ENCODE data around the gene CD164L2.
"Not testable (repeated sequence)": the region's sequence is repeated elsewhere in the genome, so short reads cannot be mapped to it uniquely, and the experiment has no call there.

Gene CD164L2

GRCh38 chr1:27408151-27408550 is 25.0 kb upstream of the CD164L2 start:
- Histone ChIP-seq H4K20me1 (ENCODE audit: insufficient read depth) (no peaks in the 10 kb centered on the region), H3K4me2 (no peak overlapping the region), H3K36me3 (ENCODE audit: insufficient read depth) (no peaks in the 10 kb centered on the region), H3K79me2 (ENCODE audit: insufficient read depth, low read depth) (no peaks in the 10 kb centered on the region), H3K27me3 (ENCODE audit: insufficient read depth, low read depth) (no peaks in the 10 kb centered on the region), H3K27ac (no peak overlapping the region), H3K4me1 (ENCODE audit: low read depth, poor library complexity, severe bottlenecking) (no peaks in the 10 kb centered on the region), H3K4me3 (IDR thresholded peaks at IDR 0.05; ENCODE audit: insufficient read depth, low read depth, low read length) (no peak overlapping the region), H2AFZ (ENCODE audit: low read depth) (no peak overlapping the region), H3K9ac (no peak overlapping the region)
- TF ChIP-seq CTCF (conservative IDR thresholded peaks at IDR 0.05; ENCODE audit: low read depth, low read length), result no peak

GRCh38 chr1:27406791-27407190 is 23.7 kb upstream of the CD164L2 start:
- not testable (repeated sequence) for H3K27ac ChIP-seq; H3K36me3 ChIP-seq (ENCODE audit: insufficient read depth)

GRCh38 chr1:27406362-27406680 is 23.2 kb upstream of the CD164L2 start:
- Histone ChIP-seq H3K27ac (no peak overlapping the region), H2AFZ (ENCODE audit: low read depth) (no peak overlapping the region), H3K4me1 (ENCODE audit: low read depth, poor library complexity, severe bottlenecking) (no peaks in the 10 kb centered on the region), H3K27me3 (ENCODE audit: insufficient read depth, low read depth) (no peaks in the 10 kb centered on the region), H3K79me2 (ENCODE audit: insufficient read depth, low read depth) (no peaks in the 10 kb centered on the region), H3K36me3 (ENCODE audit: insufficient read depth) (no peaks in the 10 kb centered on the region), H3K4me2 (no peak overlapping the region), H4K20me1 (ENCODE audit: insufficient read depth) (no peaks in the 10 kb centered on the region), H3K9ac (no peak overlapping the region), H3K4me3 (IDR thresholded peaks at IDR 0.05; ENCODE audit: insufficient read depth, low read depth, low read length) (no peak overlapping the region)
- TF ChIP-seq CTCF (conservative IDR thresholded peaks at IDR 0.05; ENCODE audit: low read depth, low read length), result no peak

More at GRCh38 chr1:27406791-27407190, 23.7 kb upstream of the CD164L2 start:
- H3K9ac ChIP-seq; H3K79me2 ChIP-seq (ENCODE audit: insufficient read depth, low read depth); H4K20me1 ChIP-seq (ENCODE audit: insufficient read depth); H3K4me3 ChIP-seq (IDR thresholded peaks at IDR 0.05; ENCODE audit: insufficient read depth, low read depth, low read length); H3K27me3 ChIP-seq (ENCODE audit: insufficient read depth, low read depth); H3K4me1 ChIP-seq (ENCODE audit: low read depth, poor library complexity, severe bottlenecking); H2AFZ ChIP-seq (ENCODE audit: low read depth); H3K4me2 ChIP-seq: not testable (repeated sequence)

- not testable (repeated sequence) for H2AFZ ChIP-seq (ENCODE audit: low read depth); H3K4me2 ChIP-seq; H3K9ac ChIP-seq; H3K27ac ChIP-seq; H3K4me3 ChIP-seq (IDR thresholded peaks at IDR 0.05; ENCODE audit: insufficient read depth, low read depth, low read length); H4K20me1 ChIP-seq (ENCODE audit: insufficient read depth); H3K36me3 ChIP-seq (ENCODE audit: insufficient read depth); H3K79me2 ChIP-seq (ENCODE audit: insufficient read depth, low read depth); H3K4me1 ChIP-seq (ENCODE audit: low read depth, poor library complexity, severe bottlenecking); H3K27me3 ChIP-seq (ENCODE audit: insufficient read depth, low read depth)
Measured at GRCh38 chr1:27405598-27406361, 22.6 kb upstream of the CD164L2 start.

- no peaks in the 10 kb centered on the region for H3K79me2 ChIP-seq (ENCODE audit: insufficient read depth, low read depth)
- H3K36me3 ChIP-seq (ENCODE audit: insufficient read depth), result no peaks in the 10 kb centered on the region
- no peak overlapping the region for H3K4me3 ChIP-seq (IDR thresholded peaks at IDR 0.05; ENCODE audit: insufficient read depth, low read depth, low read length)
- H3K9ac ChIP-seq, result no peak overlapping the region
- no peak for TF ChIP-seq CTCF (conservative IDR thresholded peaks at IDR 0.05; ENCODE audit: low read depth, low read length)
- H3K27me3 ChIP-seq (ENCODE audit: insufficient read depth, low read depth), result no peaks in the 10 kb centered on the region
- no peak overlapping the region for H3K27ac ChIP-seq
- H3K4me2 ChIP-seq, result no peak overlapping the region
- no peaks in the 10 kb centered on the region for H3K4me1 ChIP-seq (ENCODE audit: low read depth, poor library complexity, severe bottlenecking)
- no peak overlapping the region for H2AFZ ChIP-seq (ENCODE audit: low read depth)
- H4K20me1 ChIP-seq (ENCODE audit: insufficient read depth), result no peaks in the 10 kb centered on the region
Measured at GRCh38 chr1:27405074-27405473, 21.9 kb upstream of the CD164L2 start.

All from KMS-11 (cell line).